Astrocyte of the cerebellum (primary cell): ENCODE results near the gene FRMD4A.

Experiments used
- DNase-seq: peaks from one replicate; pipeline ENCODE4 v3.0.0-alpha.2; 2011; ENCODE audit warnings: low read depth
- H3K4me3 ChIP-seq: 2 replicates; pipeline ENCODE4 v1.5.1; 2011; ENCODE audit warnings: mild to moderate bottlenecking, low read depth, low read length, moderate library complexity
- CTCF ChIP-seq: IDR thresholded peaks from 2 replicates; pipeline ENCODE4 v1.5.1; 2012; ENCODE audit warnings: low read length, low read depth, moderate library complexity, mild to moderate bottlenecking; ENCODE audit errors: missing control alignments
- in situ Hi-C: cut with HindIII; loops from 2 replicates; pipeline ENCODE4 v1.10.0; 2017; ENCODE audit warnings: low sequenced_read_pairs

The FRMD4A gene

DNA sequence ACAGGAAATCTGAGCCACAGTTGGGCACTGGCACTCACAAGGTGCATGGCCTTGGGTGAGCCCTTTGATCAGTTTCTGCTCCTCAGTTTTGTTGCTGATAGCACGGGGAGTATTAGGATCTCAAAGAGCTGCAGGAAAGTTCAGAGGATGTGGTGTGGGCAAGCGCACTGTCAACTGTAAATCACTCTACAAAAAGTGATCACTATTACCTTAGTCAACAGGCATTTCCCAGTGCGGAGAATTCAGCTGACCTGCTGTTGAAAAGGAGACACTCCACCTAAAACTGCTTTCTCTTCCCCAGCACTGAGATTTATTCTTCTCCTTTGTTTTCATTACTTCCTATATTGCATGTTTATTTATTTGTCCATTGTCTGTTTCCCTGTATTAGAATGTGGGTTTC is 412.9 kb downstream of the FRMD4A start:
- DNase-seq: no peak
- TF ChIP-seq CTCF: no peak
- in situ Hi-C loops: no loop called here
- H3K4me3 ChIP-seq: no peak overlapping the region

- H3K4me3 ChIP-seq: no peak overlapping the region
- in situ Hi-C loops: no loop called here
- no peak for DNase-seq
- no peak for TF ChIP-seq CTCF
These were observed 414.3 kb downstream of the FRMD4A start for GRCh38 chr10:13916384-13916947.

DNA sequence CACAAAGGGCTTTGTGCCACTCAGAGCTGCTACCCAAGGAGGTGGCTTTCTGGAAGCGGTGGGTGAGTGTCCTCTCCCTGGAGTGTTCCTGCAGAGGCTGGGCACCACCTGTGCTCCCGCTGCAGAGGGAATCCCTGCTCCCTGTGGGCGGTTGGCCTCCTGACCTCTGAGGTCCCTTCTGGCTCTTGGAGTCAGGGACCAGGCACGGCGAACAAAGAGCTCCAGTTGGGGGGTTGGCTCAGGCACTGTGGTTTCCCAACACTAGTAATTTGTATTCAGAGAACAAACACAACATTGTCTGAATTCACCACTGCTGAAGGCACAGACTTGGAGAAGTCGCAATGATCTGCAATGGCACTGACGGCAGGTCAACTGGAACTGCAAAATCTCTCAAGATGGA is 415.0 kb downstream of the FRMD4A start:
- H3K4me3 ChIP-seq: no peak overlapping the region
- no peak for TF ChIP-seq CTCF
- no peak for DNase-seq
- in situ Hi-C loops: no loop called here

DNA sequence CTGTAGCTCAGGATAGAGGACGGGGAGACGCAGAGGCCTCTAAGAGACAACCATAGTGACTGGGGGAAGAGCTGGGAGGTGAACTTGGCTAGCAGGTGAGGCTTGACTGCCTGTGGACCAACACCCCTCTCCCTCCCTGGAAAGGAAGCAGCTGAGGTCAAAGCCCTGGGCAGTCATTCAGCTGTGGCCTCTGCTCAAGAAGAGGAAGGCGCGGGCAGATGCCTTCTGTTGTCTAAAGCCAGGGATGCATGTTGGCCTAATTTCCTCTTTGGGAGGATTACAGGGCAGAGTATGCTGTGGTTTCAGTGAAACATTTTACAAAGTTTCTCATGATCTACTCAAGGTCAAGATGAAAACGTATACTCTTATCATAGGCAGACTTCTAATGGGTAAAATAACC is 416.8 kb downstream of the FRMD4A start:
- H3K4me3 ChIP-seq: no peak overlapping the region
- in situ Hi-C loops: no loop called here
- DNase-seq: no peak
- TF ChIP-seq CTCF: no peak

- in situ Hi-C loops: no loop called here
- TF ChIP-seq CTCF: no peak
These were observed 418.8 kb downstream of the FRMD4A start for GRCh38 chr10:13911821-13912520.

GRCh38 chr10:13909516-13910258 is 421.0 kb downstream of the FRMD4A start:
- DNase-seq: no peak
- TF ChIP-seq CTCF: no peak
- in situ Hi-C loops: no loop called here
- no peak overlapping the region for H3K4me3 ChIP-seq

More at GRCh38 chr10:13911821-13912520, 418.8 kb downstream of the FRMD4A start:
- H3K4me3 ChIP-seq: no peak overlapping the region
- DNase-seq: no peak
